Measurements from ENCODE around the gene PUDP.

DNA sequence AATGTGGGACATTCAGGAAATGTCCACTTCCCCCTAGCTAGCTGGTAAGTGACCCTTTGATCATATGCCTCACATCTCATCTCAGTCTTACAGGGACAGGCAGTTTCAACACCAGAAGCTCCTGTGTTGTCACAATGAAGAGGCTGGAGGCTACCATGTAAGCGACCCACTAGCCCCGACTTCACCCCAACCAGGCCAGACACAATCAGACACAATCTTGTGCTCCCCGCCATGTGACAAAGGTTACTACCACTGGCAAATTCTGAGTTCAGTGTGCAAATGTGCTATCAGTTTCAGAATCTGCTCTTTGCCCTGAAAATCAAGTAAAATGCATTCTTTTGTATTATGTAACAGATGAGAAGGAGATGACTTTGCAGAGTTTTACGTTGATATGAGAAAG is 57.3 kb downstream of the PUDP start:
- no peak for TF ChIP-seq POLR2AphosphoS5 (IDR thresholded peaks at IDR 0.05; ENCODE audit: borderline replicate concordance, low read depth, low read length)
- no peak for TF ChIP-seq EZH2 (IDR thresholded peaks at IDR 0.05)

Data from SK-N-MC (cell line).